ENCODE measurements around the gene ZNF48.
A peak's percentile ranks its signal among the peaks of the same experiment; 100 is the strongest.

ZNF48 gene

GRCh38 chr16:30429418-30429677 lies 34.1 kb downstream of the ZNF48 start:
- H3K4me3 ChIP-seq (IDR thresholded peaks at IDR 0.05; ENCODE audit: insufficient read depth, low read depth, low read length): no peak overlapping the region
- no peaks in the 10 kb centered on the region; the same call in 1 of the 2 replicates for H3K36me3 ChIP-seq (ENCODE audit: insufficient read depth)
- H3K4me1 ChIP-seq (ENCODE audit: low read depth, poor library complexity, severe bottlenecking): peaks cover 19% of the 10 kb centered on the region
- peak overlapping the region; percentile 64 for H3K9ac ChIP-seq
- no peaks in the 10 kb centered on the region for H4K20me1 ChIP-seq (ENCODE audit: insufficient read depth)
- peak overlapping the region; percentile 91 for H3K4me2 ChIP-seq
- no peaks in the 10 kb centered on the region for H3K27me3 ChIP-seq (ENCODE audit: insufficient read depth, low read depth)
- TF ChIP-seq, protein P1, sequence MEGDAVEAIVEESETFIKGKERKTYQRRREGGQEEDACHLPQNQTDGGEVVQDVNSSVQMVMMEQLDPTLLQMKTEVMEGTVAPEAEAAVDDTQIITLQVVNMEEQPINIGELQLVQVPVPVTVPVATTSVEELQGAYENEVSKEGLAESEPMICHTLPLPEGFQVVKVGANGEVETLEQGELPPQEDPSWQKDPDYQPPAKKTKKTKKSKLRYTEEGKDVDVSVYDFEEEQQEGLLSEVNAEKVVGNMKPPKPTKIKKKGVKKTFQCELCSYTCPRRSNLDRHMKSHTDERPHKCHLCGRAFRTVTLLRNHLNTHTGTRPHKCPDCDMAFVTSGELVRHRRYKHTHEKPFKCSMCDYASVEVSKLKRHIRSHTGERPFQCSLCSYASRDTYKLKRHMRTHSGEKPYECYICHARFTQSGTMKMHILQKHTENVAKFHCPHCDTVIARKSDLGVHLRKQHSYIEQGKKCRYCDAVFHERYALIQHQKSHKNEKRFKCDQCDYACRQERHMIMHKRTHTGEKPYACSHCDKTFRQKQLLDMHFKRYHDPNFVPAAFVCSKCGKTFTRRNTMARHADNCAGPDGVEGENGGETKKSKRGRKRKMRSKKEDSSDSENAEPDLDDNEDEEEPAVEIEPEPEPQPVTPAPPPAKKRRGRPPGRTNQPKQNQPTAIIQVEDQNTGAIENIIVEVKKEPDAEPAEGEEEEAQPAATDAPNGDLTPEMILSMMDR (conservative IDR thresholded peaks at IDR 0.05; ENCODE audit: low read depth, low read length): no peak
- H2AFZ ChIP-seq (ENCODE audit: low read depth): peak overlapping the region; percentile 55
- peak overlapping the region; percentile 29; the same call in 1 of the 2 replicates for H3K27ac ChIP-seq
- H3K79me2 ChIP-seq (ENCODE audit: insufficient read depth, low read depth): peaks cover 34% of the 10 kb centered on the region

- TF ChIP-seq, protein P1 (conservative IDR thresholded peaks at IDR 0.05; ENCODE audit: low read depth, low read length): peak; percentile 95
- Histone ChIP-seq H3K27me3 (ENCODE audit: insufficient read depth, low read depth) (no peaks in the 10 kb centered on the region), H4K20me1 (ENCODE audit: insufficient read depth) (no peaks in the 10 kb centered on the region), H2AFZ (ENCODE audit: low read depth) (peak within 1 kb of the TSS; percentile 69), H3K4me2 (peak within 1 kb of the TSS; percentile 91), H3K36me3 (ENCODE audit: insufficient read depth) (no peaks in the 10 kb centered on the region; the same call in 1 of the 2 replicates), H3K9ac (peak within 1 kb of the TSS; percentile 64), H3K79me2 (ENCODE audit: insufficient read depth, low read depth) (peaks cover 29% of the 10 kb centered on the region), H3K27ac (peak within 1 kb of the TSS; percentile 29; the same call in 1 of the 2 replicates), H3K4me3 (IDR thresholded peaks at IDR 0.05; ENCODE audit: insufficient read depth, low read depth, low read length) (no peak within 1 kb of the TSS), H3K4me1 (ENCODE audit: low read depth, poor library complexity, severe bottlenecking) (peaks cover 19% of the 10 kb centered on the region)
Measured at GRCh38 chr16:30429678-30430427, 34.6 kb downstream of the ZNF48 start, which contains the start of gene DCTPP1. TSS of gene DCTPP1 (minus strand) at chr16:30430030. CDS start at chr16:30429980, 50 bp downstream.

- TF ChIP-seq, protein P1 (conservative IDR thresholded peaks at IDR 0.05; ENCODE audit: low read depth, low read length): 0 out of 2 replicates have a peak, but pooled peaks have one; percentile 53
- Histone ChIP-seq H3K4me2 (peak overlapping the region; percentile 17; the same call in 1 of the 2 replicates), H3K4me3 (IDR thresholded peaks at IDR 0.05; ENCODE audit: insufficient read depth, low read depth, low read length) (no peak overlapping the region), H2AFZ (ENCODE audit: low read depth) (peak overlapping the region; percentile 69), H3K79me2 (ENCODE audit: insufficient read depth, low read depth) (peaks cover 28% of the 10 kb centered on the region), H3K27me3 (ENCODE audit: insufficient read depth, low read depth) (no peaks in the 10 kb centered on the region), H3K36me3 (ENCODE audit: insufficient read depth) (no peaks in the 10 kb centered on the region; the same call in 1 of the 2 replicates), H4K20me1 (ENCODE audit: insufficient read depth) (no peaks in the 10 kb centered on the region), H3K9ac (no peak overlapping the region), H3K27ac (no peak overlapping the region), H3K4me1 (ENCODE audit: low read depth, poor library complexity, severe bottlenecking) (peaks cover 19% of the 10 kb centered on the region)
Measured at GRCh38 chr16:30430428-30430970, 35.3 kb downstream of the ZNF48 start.

- no peak overlapping the region for H3K4me2 ChIP-seq
- H3K27ac ChIP-seq: no peak overlapping the region
- no peaks in the 10 kb centered on the region for H3K36me3 ChIP-seq (ENCODE audit: insufficient read depth)
- H2AFZ ChIP-seq (ENCODE audit: low read depth): 0 out of 2 replicates have a peak overlapping the region, but pooled peaks have one; percentile 11
- no peak overlapping the region for H3K4me3 ChIP-seq (IDR thresholded peaks at IDR 0.05; ENCODE audit: insufficient read depth, low read depth, low read length)
- H3K27me3 ChIP-seq (ENCODE audit: insufficient read depth, low read depth): no peaks in the 10 kb centered on the region
- H3K4me1 ChIP-seq (ENCODE audit: low read depth, poor library complexity, severe bottlenecking): peaks cover 10% of the 10 kb centered on the region
- TF ChIP-seq, protein P1 (conservative IDR thresholded peaks at IDR 0.05; ENCODE audit: low read depth, low read length): no peak
- no peaks in the 10 kb centered on the region for H3K79me2 ChIP-seq (ENCODE audit: insufficient read depth, low read depth)
- H4K20me1 ChIP-seq (ENCODE audit: insufficient read depth): no peaks in the 10 kb centered on the region
- H3K9ac ChIP-seq: no peak overlapping the region
Measured at GRCh38 chr16:30434852-30435251, 39.6 kb downstream of the ZNF48 start.
